Peyer's patch (tissue), 4 donors: Measurements from ENCODE around the gene GLDC.

Experiments
- POLR2A ChIP-seq, 2 donors: fragments of 450-650 bp; IDR thresholded peaks; one replicate each; pipeline ENCODE4 v1.5.1; 2017; ENCODE audit warnings: antibody characterized with exemption in 2 of 2, mild to moderate bottlenecking in 2 of 2, moderate library complexity in 2 of 2
- TF ChIP-seq, protein P1 (sequence below), 6 experiments: fragments of 450-650 bp in 4 of 6; fragments of 200-600 bp in 2 of 6; sonication (generic) in 1 of 6; IDR thresholded peaks; one replicate each; pipeline ENCODE4 v1.5.1; 2017 to 2019; ENCODE audit warnings: antibody characterized with exemption in 6 of 6, mild to moderate bottlenecking in 3 of 6, moderate library complexity in 1 of 6

DNA sequence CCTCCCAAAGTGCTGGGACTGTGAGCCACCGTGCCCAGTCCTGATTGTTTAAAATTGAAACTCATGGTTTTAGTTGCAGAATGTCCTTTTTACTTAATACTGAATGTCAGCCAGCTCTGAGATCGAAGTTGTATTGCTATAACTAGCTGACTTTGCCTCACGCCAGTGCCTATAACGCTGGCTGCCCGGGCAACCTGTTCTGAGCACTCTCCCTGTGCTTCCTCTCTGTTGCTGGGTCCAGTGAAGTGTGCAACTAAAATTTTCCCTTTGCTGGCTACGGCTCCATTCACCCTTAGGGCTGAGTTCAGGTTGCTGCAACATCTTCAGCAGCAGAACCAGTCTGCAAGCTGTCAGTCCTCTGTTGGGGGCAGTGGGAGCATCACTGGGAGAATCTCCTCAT, 65.9 kb downstream of the GLDC start:
- TF ChIP-seq POLR2A (IDR thresholded peaks at IDR 0.05) = no peak
- TF ChIP-seq, protein P1, sequence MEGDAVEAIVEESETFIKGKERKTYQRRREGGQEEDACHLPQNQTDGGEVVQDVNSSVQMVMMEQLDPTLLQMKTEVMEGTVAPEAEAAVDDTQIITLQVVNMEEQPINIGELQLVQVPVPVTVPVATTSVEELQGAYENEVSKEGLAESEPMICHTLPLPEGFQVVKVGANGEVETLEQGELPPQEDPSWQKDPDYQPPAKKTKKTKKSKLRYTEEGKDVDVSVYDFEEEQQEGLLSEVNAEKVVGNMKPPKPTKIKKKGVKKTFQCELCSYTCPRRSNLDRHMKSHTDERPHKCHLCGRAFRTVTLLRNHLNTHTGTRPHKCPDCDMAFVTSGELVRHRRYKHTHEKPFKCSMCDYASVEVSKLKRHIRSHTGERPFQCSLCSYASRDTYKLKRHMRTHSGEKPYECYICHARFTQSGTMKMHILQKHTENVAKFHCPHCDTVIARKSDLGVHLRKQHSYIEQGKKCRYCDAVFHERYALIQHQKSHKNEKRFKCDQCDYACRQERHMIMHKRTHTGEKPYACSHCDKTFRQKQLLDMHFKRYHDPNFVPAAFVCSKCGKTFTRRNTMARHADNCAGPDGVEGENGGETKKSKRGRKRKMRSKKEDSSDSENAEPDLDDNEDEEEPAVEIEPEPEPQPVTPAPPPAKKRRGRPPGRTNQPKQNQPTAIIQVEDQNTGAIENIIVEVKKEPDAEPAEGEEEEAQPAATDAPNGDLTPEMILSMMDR (IDR thresholded peaks at IDR 0.05) = no peak
